Psoas muscle (tissue), 8 donors: Measurements from ENCODE around the gene ABLIM2. TPM values are rescaled to one million over a fixed set of nuclear protein-coding genes. Genes with fewer than 3 reads are reported as not detected.

ENCODE experiments used
- ATAC-seq, 4 donors: fragments of 200-7000 bp; cut with Tn5 transposase; one replicate each; pipeline ENCODE4 v1.9.1; 2020; ENCODE audit warnings: moderate library complexity in 3 of 4, mild to moderate bottlenecking in 2 of 4
- DNase-seq, 2 donors: peaks; one replicate each; pipeline ENCODE4 v3.0.0-alpha.2; 2020
- H3K27ac ChIP-seq: fragments of 200-600 bp; one replicate; pipeline ENCODE4 v1.8.0; 2022
- H3K27me3 ChIP-seq, 3 donors: fragments of 200-600 bp in 1 of 3; one replicate each; pipeline versions ENCODE4 v1.6.1 to v1.8.0; 2013 to 2022; ENCODE audit warnings: low read length in 2 of 3, mild to moderate bottlenecking in 2 of 3, moderate library complexity in 1 of 3; ENCODE audit not compliant: insufficient read depth in 3 of 3
- H3K36me3 ChIP-seq, 2 donors: fragments of 200-600 bp in 1 of 2; one replicate each; pipeline versions ENCODE4 v1.6.1 to v1.8.0; 2013 to 2022; ENCODE audit warnings: low read depth in 1 of 2, mild to moderate bottlenecking in 1 of 2, moderate library complexity in 1 of 2; ENCODE audit not compliant: insufficient read depth in 1 of 2
- H3K4me1 ChIP-seq: fragments of 200-600 bp; one replicate; pipeline ENCODE4 v1.8.0; 2022
- H3K4me3 ChIP-seq: fragments of 200-600 bp; one replicate; pipeline ENCODE4 v1.8.0; 2022; ENCODE audit warnings: mild to moderate bottlenecking
- H3K9me3 ChIP-seq: fragments of 200-600 bp; one replicate; pipeline ENCODE4 v1.8.0; 2022
- CTCF ChIP-seq: fragments of 200-600 bp; IDR thresholded peaks from one replicate; pipeline ENCODE4 v1.8.0; 2022; ENCODE audit warnings: antibody characterized with exemption
- WGBS, 3 donors: extraction: QIAGEN DNeasy Blood & Tissue Kit; methylation state at CpG; one replicate each; pipeline versions ENCODE4 v1.1.6 to v1.1.7; 2013; 5-methylcytosine and 5-hydroxymethylcytosine counted together
- intact Hi-C, 2 donors: fragments of 100-400 bp; cut with DNase I; formaldehyde crosslinking; loops; one replicate each; pipeline versions ENCODE4 v1.11.0 to v1.14.2; 2022
- polyA plus RNA-seq, 3 donors: library from polyadenylated mRNA; stranded (reverse); fragments of 200-250 nt; gene quantifications; one replicate each; pipeline ENCODE4 v1.2.3, GENCODE V29; 2013
- total RNA-seq, 4 donors: library from RNA; stranded (reverse); fragmentation: NEBNext Ultra II Directional in 2 of 4; extraction: Animal tissue kit (Norgen Biotek cat#: 25700) in 2 of 4; gene quantifications; one replicate each; pipeline versions ENCODE4 v1.2.1 to v1.2.4, GENCODE V29; 2021 to 2023
- donor health status: healthy with polysubstance abuse.
- donor health status: DM: no; HTN: no; CAD: no; lungs with moderate emphysema.
- donor health status: Bipolar disorder and iron deficiency.
- donor health status: healthy.
- donor health status: DM: yes; HTN: yes; CAD: no.
- donor health status: DM: no; HTN: no; CAD: no.
- donor health status: DM: no; HTN: no; CAD: no.
- donor health status: DM: yes; HTN: yes; CAD: no.

ABLIM2 gene
- total and polyA plus RNA-seq, 7 donors = 82.2 to 956 (median 292) TPM

DNA sequence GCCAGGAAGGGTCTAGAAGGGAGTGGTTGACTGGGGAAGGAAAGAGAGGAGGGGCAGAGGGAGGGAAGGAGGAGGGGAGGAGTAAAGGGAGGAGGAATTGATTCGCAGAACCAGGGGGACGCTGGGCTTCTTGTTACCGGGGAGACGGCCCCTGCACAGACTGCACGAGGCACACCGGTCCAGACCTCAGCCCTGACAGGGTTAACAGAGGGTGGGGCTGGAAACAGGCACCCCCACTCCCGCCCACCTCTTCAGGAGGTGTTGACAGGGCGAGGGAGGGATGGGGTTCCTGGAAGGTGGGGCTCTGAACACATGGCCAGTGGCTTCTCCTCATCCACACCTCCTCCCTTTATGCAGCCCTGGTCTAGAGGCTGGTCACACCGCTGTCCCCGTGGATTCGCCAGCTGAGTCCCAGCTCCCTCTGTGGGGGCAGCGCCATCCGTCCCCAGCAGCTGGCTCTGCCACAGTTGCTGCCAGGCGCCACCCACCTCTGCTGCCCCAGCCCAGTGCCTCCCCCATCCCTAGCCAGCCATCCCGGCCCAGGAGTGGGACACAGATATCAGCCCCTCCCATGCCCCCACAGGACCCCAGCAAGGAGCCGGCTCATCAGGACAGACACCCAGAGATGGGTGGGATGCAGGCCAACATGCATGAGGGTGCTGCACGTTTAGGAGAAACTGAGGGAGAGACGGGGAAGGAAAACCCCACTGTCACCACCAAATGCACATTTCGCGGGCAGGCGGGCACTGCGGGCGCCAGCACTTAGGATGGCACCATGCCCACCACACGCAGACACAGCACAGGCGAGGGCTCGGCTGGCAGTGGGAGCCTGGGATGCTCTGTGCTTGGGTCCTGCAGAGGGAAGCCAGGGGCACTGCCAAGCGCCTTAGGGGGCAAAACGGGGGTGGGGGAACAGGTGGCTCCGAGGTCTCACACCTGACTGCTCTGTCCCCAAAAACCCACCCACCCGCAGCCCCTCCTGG, 87.6 kb downstream of the ABLIM2 start:
- peak; percentile 24 to 71 for DNase-seq

GRCh38 chr4:8069102-8069752, 89.4 kb downstream of the ABLIM2 start:
- Histone ChIP-seq H3K36me3 (peaks cover 0 to 47% of the 10 kb centered on the region in 2 donors), H3K9me3 (no peaks in the 10 kb centered on the region), H3K27me3 (peaks cover 0 to 3% (median 0%) of the 10 kb centered on the region in 3 donors), H3K4me3 (no peak overlapping the region), H3K4me1 (peaks cover 55% of the 10 kb centered on the region), H3K27ac (peak overlapping the region; percentile 92)
- DNase-seq (peak in 1 of 2 donors; percentile 60), ATAC-seq (peak in 1 of 4 donors; percentile 11)
- WGBS, 3 donors = 71 to 84% (median 72%) methylated on average over 27 of the region's 27 CpGs
- TF ChIP-seq CTCF = no peak
- intact Hi-C loops = no loop called here

More for the DNA sequence above, 87.6 kb downstream of the ABLIM2 start:
- Histone ChIP-seq H3K27ac (peak overlapping the region; percentile 92), H3K27me3 (peaks cover 0 to 3% (median 0%) of the 10 kb centered on the region in 3 donors), H3K9me3 (no peaks in the 10 kb centered on the region), H3K36me3 (peaks cover 0 to 53% of the 10 kb centered on the region in 2 donors), H3K4me3 (no peak overlapping the region), H3K4me1 (peaks cover 55% of the 10 kb centered on the region)
- no peak for TF ChIP-seq CTCF
- peak in 1 of 4 donors; percentile 2 for ATAC-seq
- intact Hi-C loops = no loop called here
- WGBS, 3 donors = 53 to 61% (median 55%) methylated on average over 29 to 30 of the region's 30 CpGs

DNA sequence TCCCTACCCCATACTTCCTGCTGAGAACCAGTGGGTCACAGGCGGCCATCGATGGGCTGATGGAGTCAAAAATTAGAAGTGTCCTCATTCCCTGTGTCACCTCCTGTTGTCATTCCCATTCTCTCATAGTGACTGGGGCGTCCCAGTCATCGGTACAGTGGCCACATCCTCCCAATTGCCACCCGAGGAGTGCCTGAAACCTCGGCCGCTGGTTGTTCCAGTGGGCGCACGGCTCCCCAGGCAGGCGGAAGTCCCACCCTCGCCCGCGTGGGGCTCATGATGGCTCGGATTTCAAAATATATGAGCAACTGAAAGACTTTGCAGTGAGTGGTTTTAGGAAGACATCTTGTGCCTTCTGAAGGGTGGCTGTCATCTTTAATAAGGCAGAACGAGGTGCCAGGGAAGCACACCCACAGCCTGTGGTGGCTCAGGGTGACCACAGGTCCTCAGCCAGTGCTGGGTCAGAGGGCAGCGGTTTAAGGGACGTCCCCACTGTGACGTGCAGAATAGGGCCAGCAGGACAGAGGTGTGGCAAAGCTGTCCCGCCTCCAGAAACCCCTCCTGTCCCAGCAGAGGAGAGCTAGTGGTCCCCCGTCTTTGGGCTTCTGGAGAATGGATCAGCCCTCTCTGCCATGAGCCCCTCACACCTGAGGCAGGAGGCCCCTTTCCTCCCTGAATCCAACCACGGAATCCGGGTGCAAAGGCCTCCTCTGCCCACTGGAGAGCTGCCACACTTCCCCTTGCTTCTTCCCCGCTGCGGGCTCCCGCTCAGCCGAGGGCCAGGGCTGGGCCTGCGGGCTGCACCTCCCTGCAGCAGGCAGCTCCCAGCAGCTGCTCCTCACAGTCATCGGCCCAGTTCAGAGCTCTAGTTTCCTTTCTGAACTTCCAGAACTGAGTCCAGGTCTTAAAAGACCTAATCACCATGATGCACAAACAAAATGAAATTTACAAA, 90.4 kb downstream of the ABLIM2 start:
- TF ChIP-seq CTCF = no peak
- Histone ChIP-seq H3K4me1 (peaks cover 55% of the 10 kb centered on the region), H3K36me3 (peaks cover 0 to 44% of the 10 kb centered on the region in 2 donors), H3K4me3 (no peak overlapping the region), H3K27me3 (peaks cover 0 to 3% (median 0%) of the 10 kb centered on the region in 3 donors), H3K9me3 (no peaks in the 10 kb centered on the region), H3K27ac (peak overlapping the region; percentile 92)
- ATAC-seq (peak; percentile 68 to 72 (median 70)), DNase-seq (peak; percentile 68 to 89)
- 50 to 71% (median 52%) methylated on average over 28 of the region's 28 CpGs for WGBS, 3 donors
- intact Hi-C loops = no loop called here

GRCh38 chr4:8067274-8067936, 91.2 kb downstream of the ABLIM2 start:
- TF ChIP-seq CTCF = no peak
- Histone ChIP-seq H3K27me3 (peaks cover 0 to 3% (median 0%) of the 10 kb centered on the region in 3 donors), H3K4me1 (peaks cover 52% of the 10 kb centered on the region), H3K4me3 (no peak overlapping the region), H3K9me3 (no peaks in the 10 kb centered on the region), H3K27ac (peak overlapping the region; percentile 92), H3K36me3 (peaks cover 0 to 36% of the 10 kb centered on the region in 2 donors)
- DNase-seq (peak; percentile 83 to 95), ATAC-seq (peak; percentile 76 to 83 (median 78))
- WGBS, 3 donors = 59 to 73% (median 62%) methylated on average over 20 of the region's 20 CpGs
- intact Hi-C loops = no loop called here
